Mucosa of stomach (tissue), 1 donor: Measurements from ENCODE around the gene ECD.

Experiments used
- H3K27me3 ChIP-seq: one replicate; pipeline ENCODE4 v1.7.0; 2013; ENCODE audit warnings: mild to moderate bottlenecking, low read length; ENCODE audit not compliant: control insufficient read depth, insufficient read depth
- H3K36me3 ChIP-seq: one replicate; pipeline ENCODE4 v1.7.0; 2013; ENCODE audit warnings: low read length; ENCODE audit not compliant: control insufficient read depth, insufficient read depth
- H3K4me1 ChIP-seq: one replicate; pipeline ENCODE4 v1.7.0; 2013; ENCODE audit warnings: mild to moderate bottlenecking, low read length; ENCODE audit not compliant: control insufficient read depth, insufficient read depth
- H3K4me3 ChIP-seq: one replicate; pipeline ENCODE4 v1.7.0; 2013; ENCODE audit warnings: low read length
- H3K9ac ChIP-seq: one replicate; pipeline ENCODE4 v1.7.0; 2013; ENCODE audit warnings: mild to moderate bottlenecking, low read length, moderate library complexity
- H3K9me3 ChIP-seq: one replicate; pipeline ENCODE4 v1.7.0; 2013; ENCODE audit warnings: mild to moderate bottlenecking, low read length, moderate library complexity; ENCODE audit not compliant: control insufficient read depth
- donor health status: Pancreatic carcinoma.

ECD gene

DNA sequence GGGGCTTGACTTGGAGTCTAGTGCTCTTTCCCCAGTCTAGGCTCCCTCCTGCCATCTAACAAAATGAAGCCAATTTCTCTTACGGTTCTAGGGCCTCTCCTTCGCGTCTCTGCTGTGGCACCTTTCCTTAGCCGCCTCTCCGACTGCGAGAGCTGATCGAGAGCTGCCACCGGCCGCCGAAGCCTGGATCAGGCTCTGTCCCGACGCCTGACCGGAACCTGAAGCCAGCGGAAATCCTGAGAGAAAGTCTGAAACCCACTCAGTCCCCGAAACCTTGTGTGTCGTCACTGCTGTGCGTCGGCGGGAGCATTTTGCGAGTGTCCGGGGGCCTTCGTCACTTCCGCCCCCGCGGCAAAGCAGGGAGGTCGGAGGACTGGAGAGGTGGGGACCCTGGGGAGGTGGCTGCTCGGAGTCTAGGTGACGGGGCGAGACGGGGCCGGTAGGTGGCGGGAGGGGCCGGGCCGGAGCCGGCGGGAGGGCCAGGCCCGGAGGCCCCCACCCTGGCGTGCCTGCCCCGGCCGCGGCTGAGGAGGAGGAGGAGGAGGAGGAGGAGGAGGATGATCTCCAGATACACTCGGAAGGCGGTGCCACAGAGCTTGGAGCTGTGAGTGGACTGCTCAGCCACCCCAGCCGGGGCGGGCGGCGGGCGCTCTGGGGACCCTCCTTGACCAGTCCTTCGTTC, at the start of gene ECD, which contains the start of gene FAM149B1:
ECD (minus strand) TSS at position 226 of the 682 bp plus-strand sequence. CDS start 4,071 bp downstream, outside the sequence.
FAM149B1 (plus strand) TSS at position 337 of the 682 bp plus-strand sequence; CDS start at position 558, 221 bp downstream.
- H3K36me3 ChIP-seq: no peaks in the 10 kb centered on the region
- peak within 1 kb of the TSS; percentile 100 for H3K9ac ChIP-seq
- H3K4me1 ChIP-seq: peaks cover 9% of the 10 kb centered on the region
- no peaks in the 10 kb centered on the region for H3K9me3 ChIP-seq
- no peaks in the 10 kb centered on the region for H3K27me3 ChIP-seq
- peak within 1 kb of the TSS; percentile 100 for H3K4me3 ChIP-seq

GRCh38 chr10:73215749-73216148, 47.9 kb upstream of the ECD start:
- no peak overlapping the region for H3K9ac ChIP-seq
- no peaks in the 10 kb centered on the region for H3K4me1 ChIP-seq
- no peak overlapping the region for H3K4me3 ChIP-seq
- H3K27me3 ChIP-seq: no peaks in the 10 kb centered on the region
- H3K9me3 ChIP-seq: no peaks in the 10 kb centered on the region
- H3K36me3 ChIP-seq: no peaks in the 10 kb centered on the region

- Histone ChIP-seq H3K27me3 (no peaks in the 10 kb centered on the region), H3K36me3 (no peaks in the 10 kb centered on the region), H3K4me3 (no peak overlapping the region), H3K4me1 (no peaks in the 10 kb centered on the region), H3K9ac (no peak overlapping the region), H3K9me3 (no peaks in the 10 kb centered on the region)
These were observed 43.5 kb upstream of the ECD start for GRCh38 chr10:73211106-73211811.

GRCh38 chr10:73210395-73211105, 42.7 kb upstream of the ECD start:
- no peak overlapping the region for H3K4me3 ChIP-seq
- H3K9ac ChIP-seq: no peak overlapping the region
- no peaks in the 10 kb centered on the region for H3K36me3 ChIP-seq
- no peaks in the 10 kb centered on the region for H3K27me3 ChIP-seq
- H3K9me3 ChIP-seq: no peaks in the 10 kb centered on the region
- H3K4me1 ChIP-seq: no peaks in the 10 kb centered on the region

DNA sequence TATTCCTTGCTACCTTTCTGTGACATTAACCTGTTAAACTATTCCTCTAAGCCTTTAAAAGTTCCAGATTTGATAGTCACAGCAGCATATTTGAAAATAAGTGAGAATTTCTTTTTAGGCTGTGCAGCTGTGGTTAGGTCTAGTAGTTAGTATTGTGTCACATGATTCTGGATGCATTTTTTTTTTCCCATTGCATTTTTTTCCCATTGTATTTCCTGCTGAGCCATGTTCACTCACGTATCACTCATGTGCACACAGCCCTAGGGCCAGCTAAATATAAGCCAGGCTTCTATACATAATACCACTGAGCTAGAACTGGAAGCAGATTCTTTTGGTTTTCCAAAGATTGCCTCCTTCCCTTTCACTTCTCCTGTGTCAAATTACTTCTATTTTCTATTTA, 41.9 kb upstream of the ECD start:
- Histone ChIP-seq H3K4me3 (no peak overlapping the region), H3K36me3 (no peaks in the 10 kb centered on the region), H3K9ac (no peak overlapping the region), H3K4me1 (no peaks in the 10 kb centered on the region), H3K27me3 (no peaks in the 10 kb centered on the region), H3K9me3 (no peaks in the 10 kb centered on the region)

GRCh38 chr10:73207883-73208282, 40.1 kb upstream of the ECD start:
- Histone ChIP-seq H3K4me3 (no peak overlapping the region), H3K9me3 (no peaks in the 10 kb centered on the region), H3K4me1 (no peaks in the 10 kb centered on the region), H3K36me3 (no peaks in the 10 kb centered on the region), H3K9ac (no peak overlapping the region), H3K27me3 (no peaks in the 10 kb centered on the region)

DNA sequence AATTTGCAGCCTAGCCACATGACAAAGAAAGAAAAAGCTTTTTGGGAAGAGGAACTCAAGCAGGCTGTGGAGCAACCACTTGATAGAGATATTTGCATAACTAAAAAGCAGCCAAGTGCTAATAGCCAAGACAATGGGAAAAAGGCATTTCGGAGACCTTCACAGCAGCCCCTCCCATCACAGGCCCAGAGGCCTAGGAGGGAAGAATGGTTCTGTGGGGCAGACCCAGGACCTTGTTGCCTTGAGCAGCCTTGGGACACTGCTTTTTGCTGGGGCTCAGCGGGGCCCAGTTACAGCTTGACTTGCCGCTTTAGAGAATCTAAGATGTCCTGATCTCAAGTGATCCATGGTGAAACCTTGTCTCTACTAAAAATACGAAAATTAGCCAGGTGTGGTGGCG, 38.6 kb upstream of the ECD start:
- no peak overlapping the region for H3K4me3 ChIP-seq
- H3K36me3 ChIP-seq: no peaks in the 10 kb centered on the region
- no peaks in the 10 kb centered on the region for H3K9me3 ChIP-seq
- no peaks in the 10 kb centered on the region for H3K4me1 ChIP-seq
- H3K9ac ChIP-seq: no peak overlapping the region
- H3K27me3 ChIP-seq: no peaks in the 10 kb centered on the region

DNA sequence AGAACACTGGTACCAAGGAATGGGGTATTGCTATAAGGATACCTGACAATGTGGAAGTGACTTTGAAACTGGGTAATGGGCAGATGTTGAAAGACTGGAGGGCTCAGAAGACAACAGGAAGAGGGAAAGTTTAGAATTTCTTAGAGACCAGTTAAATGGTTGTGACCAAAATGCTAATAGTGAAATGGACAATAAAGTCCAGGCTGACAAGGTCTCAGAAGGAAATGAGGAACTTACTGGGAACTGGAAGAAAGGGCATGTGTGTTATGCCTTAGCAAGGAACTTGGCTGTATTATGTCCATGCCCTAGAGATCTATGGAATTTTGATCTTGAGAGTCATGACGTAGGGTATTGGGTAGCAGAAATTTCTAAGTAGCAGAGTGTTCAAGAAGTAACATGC, 38.1 kb upstream of the ECD start:
- H3K27me3 ChIP-seq: no peaks in the 10 kb centered on the region
- no peak overlapping the region for H3K9ac ChIP-seq

GRCh38 chr10:73205081-73205480, 37.3 kb upstream of the ECD start:
- Histone ChIP-seq H3K4me3 (no peak overlapping the region), H3K4me1 (no peaks in the 10 kb centered on the region), H3K36me3 (no peaks in the 10 kb centered on the region), H3K9me3 (no peaks in the 10 kb centered on the region), H3K27me3 (no peaks in the 10 kb centered on the region), H3K9ac (no peak overlapping the region)

More for the DNA sequence above, 38.1 kb upstream of the ECD start:
- Histone ChIP-seq H3K9me3 (no peaks in the 10 kb centered on the region), H3K4me3 (no peak overlapping the region), H3K36me3 (no peaks in the 10 kb centered on the region), H3K4me1 (no peaks in the 10 kb centered on the region)

GRCh38 chr10:73190188-73190587, 22.4 kb upstream of the ECD start:
- Histone ChIP-seq H3K9ac (no peak overlapping the region), H3K27me3 (no peaks in the 10 kb centered on the region), H3K36me3 (no peaks in the 10 kb centered on the region), H3K9me3 (no peaks in the 10 kb centered on the region), H3K4me3 (no peak overlapping the region), H3K4me1 (no peaks in the 10 kb centered on the region)

DNA sequence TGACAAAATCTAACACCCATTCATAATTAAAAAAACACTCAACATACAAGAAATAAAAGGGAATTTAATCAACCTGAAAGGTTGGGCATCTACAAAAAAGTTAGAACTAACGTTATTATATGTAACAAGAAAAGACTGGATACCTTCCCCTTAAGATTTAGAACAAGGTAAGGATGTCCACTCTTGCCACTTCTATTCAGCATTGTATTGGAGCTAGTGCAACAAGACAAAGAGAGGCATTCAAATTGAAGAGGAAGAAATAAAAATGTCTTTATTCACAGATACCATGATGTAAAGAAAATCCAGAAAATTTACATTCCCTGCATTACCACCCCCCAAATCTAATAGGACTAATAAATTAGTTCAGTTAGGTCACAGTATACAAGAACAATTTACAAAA, 18.5 kb upstream of the ECD start:
- Histone ChIP-seq H3K9me3 (no peaks in the 10 kb centered on the region), H3K9ac (no peak overlapping the region), H3K4me1 (no peaks in the 10 kb centered on the region), H3K4me3 (no peak overlapping the region), H3K27me3 (no peaks in the 10 kb centered on the region), H3K36me3 (peaks cover 5% of the 10 kb centered on the region)

- Histone ChIP-seq H3K36me3 (peaks cover 5% of the 10 kb centered on the region), H3K27me3 (no peaks in the 10 kb centered on the region), H3K4me3 (no peak overlapping the region), H3K9me3 (no peaks in the 10 kb centered on the region), H3K9ac (no peak overlapping the region), H3K4me1 (no peaks in the 10 kb centered on the region)
These were observed 16.0 kb upstream of the ECD start for GRCh38 chr10:73183667-73184281.
